Epithelial cell of esophagus (primary cell): ENCODE data around the gene FIS1.
"Not testable (repeated sequence)": the region's sequence is repeated elsewhere in the genome, so short reads cannot be mapped to it uniquely, and the experiment has no call there.

Source experiments
- DNase-seq: peaks from one replicate; pipeline ENCODE4 v3.0.0; 2010; ENCODE audit warnings: low read depth
- H3K4me3 ChIP-seq: 2 replicates; pipeline ENCODE4 v1.5.1; 2011; ENCODE audit warnings: mild to moderate bottlenecking, low read length, control low read depth
- TF ChIP-seq, protein P1 (sequence below): IDR thresholded peaks from 2 replicates; pipeline ENCODE4 v1.5.1; 2011; ENCODE audit warnings: low read depth, mild to moderate bottlenecking, low read length, control low read depth, inconsistent platforms; ENCODE audit not compliant: insufficient read depth; ENCODE audit errors: missing control alignments

FIS1 gene

DNA sequence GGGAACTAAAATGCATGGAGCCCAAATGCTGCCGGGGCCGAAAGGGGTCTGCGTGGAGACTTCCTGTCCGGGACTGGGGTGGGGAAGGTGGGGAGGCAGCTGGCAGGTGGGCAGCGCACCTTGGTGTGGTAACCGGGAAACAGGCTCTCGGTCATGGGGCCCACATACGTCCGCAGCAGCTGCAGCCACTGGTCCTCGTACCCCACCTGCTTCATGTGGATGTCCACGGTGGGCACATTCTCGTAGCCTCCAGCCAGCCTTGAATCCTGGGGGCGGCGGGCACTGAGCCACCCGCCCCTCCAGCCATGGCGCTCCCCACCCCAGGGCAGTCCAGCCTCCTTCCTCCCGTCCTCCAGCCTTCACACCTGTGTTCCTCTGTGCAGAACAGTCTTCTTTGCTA lies 37.4 kb downstream of the FIS1 start:
- no peak for DNase-seq
- no peak overlapping the region for H3K4me3 ChIP-seq
- TF ChIP-seq, protein P1, sequence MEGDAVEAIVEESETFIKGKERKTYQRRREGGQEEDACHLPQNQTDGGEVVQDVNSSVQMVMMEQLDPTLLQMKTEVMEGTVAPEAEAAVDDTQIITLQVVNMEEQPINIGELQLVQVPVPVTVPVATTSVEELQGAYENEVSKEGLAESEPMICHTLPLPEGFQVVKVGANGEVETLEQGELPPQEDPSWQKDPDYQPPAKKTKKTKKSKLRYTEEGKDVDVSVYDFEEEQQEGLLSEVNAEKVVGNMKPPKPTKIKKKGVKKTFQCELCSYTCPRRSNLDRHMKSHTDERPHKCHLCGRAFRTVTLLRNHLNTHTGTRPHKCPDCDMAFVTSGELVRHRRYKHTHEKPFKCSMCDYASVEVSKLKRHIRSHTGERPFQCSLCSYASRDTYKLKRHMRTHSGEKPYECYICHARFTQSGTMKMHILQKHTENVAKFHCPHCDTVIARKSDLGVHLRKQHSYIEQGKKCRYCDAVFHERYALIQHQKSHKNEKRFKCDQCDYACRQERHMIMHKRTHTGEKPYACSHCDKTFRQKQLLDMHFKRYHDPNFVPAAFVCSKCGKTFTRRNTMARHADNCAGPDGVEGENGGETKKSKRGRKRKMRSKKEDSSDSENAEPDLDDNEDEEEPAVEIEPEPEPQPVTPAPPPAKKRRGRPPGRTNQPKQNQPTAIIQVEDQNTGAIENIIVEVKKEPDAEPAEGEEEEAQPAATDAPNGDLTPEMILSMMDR: no peak

DNA sequence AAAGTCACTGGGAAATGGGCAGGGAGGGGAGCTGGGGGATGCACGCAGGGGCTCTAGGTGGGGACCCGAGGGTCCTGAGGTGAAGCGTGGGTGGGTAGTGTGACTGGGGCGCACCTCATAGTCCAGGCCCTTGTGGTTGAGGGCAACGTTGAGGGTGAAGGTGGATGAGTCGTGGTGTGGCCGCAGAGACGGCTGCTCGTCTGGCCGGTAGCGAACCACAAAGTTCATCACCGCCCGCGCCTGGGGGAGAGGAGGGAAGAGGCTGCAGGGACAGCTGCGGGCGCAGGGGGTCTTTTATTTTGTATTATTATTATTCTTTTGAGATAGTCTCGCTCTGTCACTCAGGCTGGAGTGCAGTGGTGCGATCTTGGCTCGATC lies 38.2 kb downstream of the FIS1 start:
- TF ChIP-seq, protein P1: no peak
- no peak for DNase-seq
- H3K4me3 ChIP-seq: no peak overlapping the region

DNA sequence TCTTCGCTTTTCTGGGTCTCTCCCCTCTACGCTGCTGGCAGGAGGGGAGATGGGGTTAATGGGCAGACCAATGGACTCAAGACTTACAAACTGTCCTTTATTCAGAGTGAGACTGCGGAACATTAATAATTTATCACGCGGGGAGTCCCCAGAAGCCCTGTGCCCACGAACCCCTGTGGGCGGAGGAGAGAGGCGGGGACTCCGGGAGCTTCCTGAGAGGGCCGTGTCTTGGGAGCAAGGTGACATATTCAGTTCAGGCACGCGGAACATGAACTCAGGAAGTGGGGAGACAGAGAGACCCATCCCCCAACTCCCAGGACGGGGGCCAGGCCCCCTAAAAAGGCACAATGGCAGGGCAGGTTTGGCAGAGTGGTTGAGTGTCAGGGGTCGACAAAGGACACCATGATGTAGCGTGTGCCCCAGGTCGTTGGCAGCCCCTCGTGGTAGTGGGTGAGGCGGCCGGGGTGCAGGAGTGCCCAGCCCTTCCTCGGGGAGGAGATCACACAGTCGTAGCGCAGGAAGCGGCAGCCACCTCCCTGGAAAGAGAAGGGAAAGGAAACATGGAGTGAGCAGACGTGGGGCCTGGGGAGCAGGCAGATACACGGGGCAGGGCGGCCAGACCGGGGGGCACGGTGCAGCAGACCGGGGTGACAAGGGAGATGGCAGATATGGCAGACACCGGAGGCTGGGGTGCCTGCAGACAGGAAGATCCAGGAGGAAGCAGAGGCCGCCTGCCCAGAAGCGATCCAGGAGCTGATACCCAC lies 38.8 kb downstream of the FIS1 start:
- no peak for DNase-seq
- TF ChIP-seq, protein P1: no peak
- H3K4me3 ChIP-seq: no peak overlapping the region

DNA sequence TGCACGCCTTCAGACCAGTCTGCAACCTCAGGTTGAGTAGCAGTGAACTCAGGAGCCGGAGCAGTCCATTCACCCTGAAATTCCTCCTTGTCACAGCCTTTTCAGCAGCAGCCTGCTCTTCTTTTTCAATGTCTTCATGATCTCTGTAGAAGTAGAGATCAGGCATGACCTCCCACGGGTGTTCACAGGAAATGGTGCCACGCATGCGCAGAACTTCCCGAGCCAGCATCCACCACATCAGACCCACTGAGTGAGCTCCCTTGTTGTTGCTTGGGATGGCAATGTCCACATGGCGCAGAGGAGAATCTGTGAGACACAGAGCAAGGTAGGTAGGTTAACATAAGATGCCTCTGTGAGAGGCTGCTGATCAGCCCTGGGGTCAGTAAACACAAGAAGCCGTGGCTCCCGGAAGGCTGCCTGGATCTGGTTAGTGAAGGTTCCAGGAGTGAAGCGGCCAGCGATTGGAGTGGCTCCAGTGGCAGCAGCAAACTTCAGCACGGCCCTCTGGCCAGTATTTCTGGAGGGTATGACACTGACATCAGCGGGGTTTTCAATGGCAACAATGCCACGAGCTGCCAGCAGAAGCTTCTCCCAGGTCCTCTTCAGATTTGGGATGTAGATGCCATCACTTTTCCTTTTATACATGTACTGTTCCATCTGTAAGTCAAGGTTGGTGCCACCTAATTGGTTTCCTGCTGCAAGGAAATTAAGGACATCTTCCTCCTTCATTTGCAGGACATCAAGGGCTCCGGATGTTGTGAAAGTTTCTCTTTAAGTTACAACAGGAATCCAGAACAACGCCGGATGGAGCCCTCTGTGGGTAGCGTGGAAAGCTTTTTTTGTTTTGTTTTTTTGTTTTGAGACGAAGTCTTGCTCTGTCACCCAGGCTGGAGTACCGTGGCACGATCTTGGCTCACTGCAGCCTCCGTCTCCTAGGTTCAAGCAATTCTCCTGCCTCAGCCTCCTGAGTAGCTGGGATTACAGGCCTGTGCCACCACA lies 40.8 kb downstream of the FIS1 start:
- DNase-seq, H3K4me3 ChIP-seq: not testable (repeated sequence)

DNA sequence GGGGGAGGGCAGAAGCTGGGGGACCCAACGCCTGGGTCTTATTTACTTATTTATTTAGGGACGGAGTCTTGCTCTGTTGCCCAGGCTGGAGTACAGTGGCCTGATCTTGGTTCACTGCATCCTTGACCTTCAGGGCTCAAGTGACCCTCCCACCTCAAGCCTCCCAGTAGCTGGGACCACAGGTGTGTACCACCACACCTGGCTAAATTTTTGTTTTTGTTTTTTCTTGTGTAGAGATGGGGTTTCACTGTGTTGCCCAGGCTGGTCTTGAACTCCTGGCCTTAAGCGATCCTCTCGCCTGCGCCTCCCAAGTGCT lies 42.3 kb downstream of the FIS1 start:
- no peak for DNase-seq
- H3K4me3 ChIP-seq: no peak overlapping the region
- TF ChIP-seq, protein P1: no peak

DNA sequence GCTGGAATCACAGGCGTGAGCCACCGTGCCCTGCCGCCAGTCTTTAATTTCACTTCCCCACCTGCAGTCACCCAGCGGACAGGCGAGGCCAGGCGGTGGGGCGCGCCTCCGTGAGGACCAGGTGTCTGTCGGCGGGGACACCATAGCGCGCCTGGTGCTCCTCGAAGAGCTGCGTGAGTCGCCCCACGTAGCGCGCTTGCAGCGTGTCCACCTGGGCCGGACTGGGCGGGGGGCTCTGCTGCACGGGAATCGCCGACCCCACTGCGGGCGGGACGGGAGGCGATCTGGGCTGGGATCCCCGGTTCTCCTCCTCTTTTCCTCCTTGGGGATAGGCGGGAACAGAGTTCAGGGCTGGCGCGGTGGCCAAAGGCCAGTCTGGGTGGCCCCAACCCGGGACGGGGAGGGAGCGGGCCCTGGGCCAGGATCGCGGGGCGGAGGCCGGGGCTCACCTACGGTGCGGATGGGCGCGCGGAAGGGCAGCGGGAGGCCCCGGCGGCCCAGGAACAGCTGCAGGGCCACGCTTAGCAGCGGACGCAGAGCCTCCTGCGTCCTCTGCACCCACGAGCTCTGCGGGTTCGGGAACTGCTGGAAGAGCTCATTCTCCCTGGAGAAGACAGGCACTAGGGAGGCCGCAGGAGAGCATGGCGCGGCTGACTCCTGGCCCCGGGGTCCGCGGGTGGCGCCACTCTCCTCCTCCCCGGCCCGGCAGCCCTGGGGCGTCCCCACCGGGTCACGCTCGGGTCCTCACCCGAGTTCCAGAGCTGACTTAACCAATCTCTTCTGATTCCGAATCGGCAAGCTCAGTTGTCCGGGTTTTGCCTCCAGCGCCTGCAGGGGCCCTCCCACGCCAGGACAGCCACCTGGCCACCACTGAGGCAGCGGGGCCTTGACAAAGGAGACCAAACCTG lies 42.9 kb downstream of the FIS1 start:
- TF ChIP-seq, protein P1: no peak
- no peak overlapping the region for H3K4me3 ChIP-seq
- no peak for DNase-seq
